ENCODE data around the gene LSG1. TPM values are rescaled to one million over a fixed set of nuclear protein-coding genes. Genes with fewer than 3 reads are reported as not detected.

Gene LSG1
- total RNA-seq, 1 experiment from 2014 or later, result 45.8 TPM

DNA sequence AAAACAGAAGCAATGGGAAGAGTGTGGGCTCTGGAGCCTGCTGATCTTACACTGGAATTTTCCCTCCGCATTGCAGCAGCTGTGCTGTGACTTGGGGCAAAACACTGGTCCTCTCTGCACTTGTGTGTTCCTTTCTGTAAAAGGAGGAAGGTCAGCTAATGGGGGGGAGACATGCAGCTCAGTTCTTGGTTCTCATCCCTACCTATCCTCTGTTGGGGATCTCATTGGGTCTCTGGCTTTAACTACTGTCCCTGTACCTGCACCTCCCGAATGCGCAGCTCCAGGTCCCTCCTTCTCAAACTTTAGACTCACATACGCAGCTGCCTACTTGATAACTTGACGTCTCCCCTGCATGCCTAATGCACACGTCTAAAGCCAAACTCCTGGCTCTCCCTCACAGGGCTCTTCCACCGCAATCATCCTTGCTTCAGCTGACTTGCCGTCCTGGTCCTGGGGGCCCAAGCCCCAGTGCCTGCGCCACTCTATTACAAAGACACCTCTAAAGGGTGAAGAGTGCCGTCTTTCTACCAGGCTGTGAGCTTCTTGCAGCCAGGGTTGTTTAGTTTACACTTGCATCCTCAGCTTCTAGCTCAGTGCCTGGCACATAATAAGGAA is 32.9 kb downstream of the LSG1 start:
- TF ChIP-seq, protein P1, sequence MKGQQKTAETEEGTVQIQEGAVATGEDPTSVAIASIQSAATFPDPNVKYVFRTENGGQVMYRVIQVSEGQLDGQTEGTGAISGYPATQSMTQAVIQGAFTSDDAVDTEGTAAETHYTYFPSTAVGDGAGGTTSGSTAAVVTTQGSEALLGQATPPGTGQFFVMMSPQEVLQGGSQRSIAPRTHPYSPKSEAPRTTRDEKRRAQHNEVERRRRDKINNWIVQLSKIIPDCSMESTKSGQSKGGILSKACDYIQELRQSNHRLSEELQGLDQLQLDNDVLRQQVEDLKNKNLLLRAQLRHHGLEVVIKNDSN (CRISPR knock-in tag; IDR thresholded peaks at IDR 0.05), result no peak
- no peaks in the 10 kb centered on the region for H3K9me3 Mint-ChIP-seq

GRCh38 chr3:194637541-194638400 is 34.2 kb downstream of the LSG1 start:
- Mint-ChIP-seq H3K27ac (no peak overlapping the region), H3K9me3 (no peaks in the 10 kb centered on the region), H3K36me3 (peaks cover 20% of the 10 kb centered on the region), H3K27me3 (ENCODE audit: low read depth) (no peaks in the 10 kb centered on the region), H3K4me1 (no peaks in the 10 kb centered on the region), H3K4me3 (no peak overlapping the region)
- no peak for DNase-seq (ENCODE audit: low spot score)
- no peak for ATAC-seq
- CTCF ChIA-PET, result interaction anchor here (1.4 kb wide), 1 partner anchor 15 kb away, joined by 3 read pairs; no protein-coding TSS in a partner anchor
- TF ChIP-seq TP53 (CRISPR knock-in tag; IDR thresholded peaks at IDR 0.05) (no peak), ZNF281 (CRISPR knock-in tag; IDR thresholded peaks at IDR 0.05) (no peak), CBFB (CRISPR knock-in tag; IDR thresholded peaks at IDR 0.05; ENCODE audit: low read depth) (no peak), ELF4 (CRISPR knock-in tag; IDR thresholded peaks at IDR 0.05; ENCODE audit: low read depth) (no peak), MLX (CRISPR knock-in tag; IDR thresholded peaks at IDR 0.05) (no peak), ZNF416 (CRISPR knock-in tag; IDR thresholded peaks at IDR 0.05) (no peak), ZBTB43 (CRISPR knock-in tag; IDR thresholded peaks at IDR 0.05) (no peak), MXD4 (CRISPR knock-in tag; IDR thresholded peaks at IDR 0.05; ENCODE audit: borderline replicate concordance) (no peak)
- POLR2A ChIA-PET, result interaction anchor here (0.7 to 0.9 kb wide), 2 partner anchors 345 to 621 kb away, joined by 3 read pairs; no protein-coding TSS in a partner anchor

More for the DNA sequence above, 32.9 kb downstream of the LSG1 start:
- Mint-ChIP-seq H3K4me3 (no peak overlapping the region), H3K4me1 (no peaks in the 10 kb centered on the region), H3K36me3 (peaks cover 30% of the 10 kb centered on the region), H3K27ac (peak overlapping the region; percentile 53; the same call in 1 of the 2 replicates), H3K27me3 (ENCODE audit: low read depth) (no peaks in the 10 kb centered on the region)
- ChIA-PET POLR2A (interaction anchor here (0.7 to 0.9 kb wide), 2 partner anchors 343 to 620 kb away, joined by 3 read pairs; no protein-coding TSS in a partner anchor), CTCF (interaction anchor here (1.2 to 1.4 kb wide), 2 partner anchors 16 to 33 kb away, joined by 3 to 6 read pairs; partner anchors contain the start of gene LSG1)
- no peak for ATAC-seq
- no peak for DNase-seq (ENCODE audit: low spot score)

DNA sequence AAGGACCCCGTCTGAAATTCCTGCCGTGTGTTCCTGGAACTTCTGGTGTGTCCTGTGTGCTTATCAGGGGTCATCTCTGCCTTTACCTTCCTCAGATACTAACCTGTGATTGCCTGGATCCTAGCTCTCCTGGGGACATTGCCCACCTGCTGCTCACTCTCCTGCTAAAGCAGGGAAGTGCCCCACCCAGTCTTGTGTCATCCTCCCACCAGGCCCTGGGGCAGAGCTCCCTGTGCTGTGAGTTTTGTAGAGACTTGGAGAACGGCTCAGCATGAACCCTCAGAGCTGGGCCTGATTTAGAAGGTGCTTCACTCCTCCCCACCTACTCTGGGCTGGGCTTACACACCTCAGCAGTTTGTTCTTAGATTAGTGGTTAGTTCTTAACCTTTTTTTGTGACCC is 34.9 kb downstream of the LSG1 start:
- POLR2A ChIA-PET, result no interaction called here
- CTCF ChIA-PET, result interaction anchor here (1.2 to 1.4 kb wide), 2 partner anchors 35 to 122 kb away, joined by 3 to 4 read pairs; partner anchors contain the start of gene LSG1
- no peak overlapping the region for H3K4me3 Mint-ChIP-seq
- peaks cover 17% of the 10 kb centered on the region for H3K36me3 Mint-ChIP-seq
- DNase-seq (ENCODE audit: low spot score) (no peak), ATAC-seq (no peak)
- H3K4me1 Mint-ChIP-seq, result no peaks in the 10 kb centered on the region
- no peak overlapping the region for H3K27ac Mint-ChIP-seq
- no peaks in the 10 kb centered on the region for H3K27me3 Mint-ChIP-seq (ENCODE audit: low read depth)
- TF ChIP-seq, protein P2, sequence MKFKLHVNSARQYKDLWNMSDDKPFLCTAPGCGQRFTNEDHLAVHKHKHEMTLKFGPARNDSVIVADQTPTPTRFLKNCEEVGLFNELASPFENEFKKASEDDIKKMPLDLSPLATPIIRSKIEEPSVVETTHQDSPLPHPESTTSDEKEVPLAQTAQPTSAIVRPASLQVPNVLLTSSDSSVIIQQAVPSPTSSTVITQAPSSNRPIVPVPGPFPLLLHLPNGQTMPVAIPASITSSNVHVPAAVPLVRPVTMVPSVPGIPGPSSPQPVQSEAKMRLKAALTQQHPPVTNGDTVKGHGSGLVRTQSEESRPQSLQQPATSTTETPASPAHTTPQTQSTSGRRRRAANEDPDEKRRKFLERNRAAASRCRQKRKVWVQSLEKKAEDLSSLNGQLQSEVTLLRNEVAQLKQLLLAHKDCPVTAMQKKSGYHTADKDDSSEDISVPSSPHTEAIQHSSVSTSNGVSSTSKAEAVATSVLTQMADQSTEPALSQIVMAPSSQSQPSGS (CRISPR knock-in tag; IDR thresholded peaks at IDR 0.05; ENCODE audit: borderline replicate concordance, low read depth), result no peak
- TF ChIP-seq ZMAT4 (CRISPR knock-in tag; IDR thresholded peaks at IDR 0.05) (no peak), ZNF423 (CRISPR knock-in tag; IDR thresholded peaks at IDR 0.05) (0 out of 2 replicates have a peak, but pooled peaks have one; percentile 18), ZNF121 (CRISPR knock-in tag; IDR thresholded peaks at IDR 0.05) (no peak), ZNF263 (CRISPR knock-in tag; IDR thresholded peaks at IDR 0.05; ENCODE audit: low read depth) (no peak), GTF2I (CRISPR knock-in tag; conservative IDR thresholded peaks at IDR 0.05) (no peak), ESRRA (CRISPR knock-in tag; IDR thresholded peaks at IDR 0.05; ENCODE audit: borderline replicate concordance) (no peak)
- H3K9me3 Mint-ChIP-seq, result no peaks in the 10 kb centered on the region
